ENCODE data around the gene CCDC192.

DNA sequence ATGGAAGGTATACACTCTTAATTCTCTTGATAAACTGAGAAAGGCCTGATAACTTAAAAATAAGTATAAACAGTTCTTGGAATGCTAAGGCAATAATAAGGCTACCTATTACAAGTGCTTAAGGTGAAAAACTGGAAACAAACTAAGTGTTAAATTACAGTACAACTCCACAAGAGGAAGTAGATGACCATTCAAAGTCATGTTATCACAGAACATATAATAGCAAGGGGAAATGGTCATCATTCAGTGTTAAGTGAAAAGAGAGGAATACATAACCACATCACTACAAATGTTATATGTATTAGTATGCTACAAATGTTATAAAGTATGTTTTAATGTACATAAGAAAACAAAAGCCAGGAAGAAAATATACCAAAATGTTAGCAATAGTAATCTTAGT lies 135.9 kb downstream of the CCDC192 start:
- TF ChIP-seq, protein P1, sequence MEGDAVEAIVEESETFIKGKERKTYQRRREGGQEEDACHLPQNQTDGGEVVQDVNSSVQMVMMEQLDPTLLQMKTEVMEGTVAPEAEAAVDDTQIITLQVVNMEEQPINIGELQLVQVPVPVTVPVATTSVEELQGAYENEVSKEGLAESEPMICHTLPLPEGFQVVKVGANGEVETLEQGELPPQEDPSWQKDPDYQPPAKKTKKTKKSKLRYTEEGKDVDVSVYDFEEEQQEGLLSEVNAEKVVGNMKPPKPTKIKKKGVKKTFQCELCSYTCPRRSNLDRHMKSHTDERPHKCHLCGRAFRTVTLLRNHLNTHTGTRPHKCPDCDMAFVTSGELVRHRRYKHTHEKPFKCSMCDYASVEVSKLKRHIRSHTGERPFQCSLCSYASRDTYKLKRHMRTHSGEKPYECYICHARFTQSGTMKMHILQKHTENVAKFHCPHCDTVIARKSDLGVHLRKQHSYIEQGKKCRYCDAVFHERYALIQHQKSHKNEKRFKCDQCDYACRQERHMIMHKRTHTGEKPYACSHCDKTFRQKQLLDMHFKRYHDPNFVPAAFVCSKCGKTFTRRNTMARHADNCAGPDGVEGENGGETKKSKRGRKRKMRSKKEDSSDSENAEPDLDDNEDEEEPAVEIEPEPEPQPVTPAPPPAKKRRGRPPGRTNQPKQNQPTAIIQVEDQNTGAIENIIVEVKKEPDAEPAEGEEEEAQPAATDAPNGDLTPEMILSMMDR (conservative IDR thresholded peaks at IDR 0.05; ENCODE audit: low read depth in 2 of 2): no peak
- TF ChIP-seq ZNF114 (CRISPR knock-in tag; IDR thresholded peaks at IDR 0.05): no peak
- TF ChIP-seq EZH2 (IDR thresholded peaks at IDR 0.05; ENCODE audit: low read depth, unreplicated experiment): no peak
- TF ChIP-seq, protein P2, sequence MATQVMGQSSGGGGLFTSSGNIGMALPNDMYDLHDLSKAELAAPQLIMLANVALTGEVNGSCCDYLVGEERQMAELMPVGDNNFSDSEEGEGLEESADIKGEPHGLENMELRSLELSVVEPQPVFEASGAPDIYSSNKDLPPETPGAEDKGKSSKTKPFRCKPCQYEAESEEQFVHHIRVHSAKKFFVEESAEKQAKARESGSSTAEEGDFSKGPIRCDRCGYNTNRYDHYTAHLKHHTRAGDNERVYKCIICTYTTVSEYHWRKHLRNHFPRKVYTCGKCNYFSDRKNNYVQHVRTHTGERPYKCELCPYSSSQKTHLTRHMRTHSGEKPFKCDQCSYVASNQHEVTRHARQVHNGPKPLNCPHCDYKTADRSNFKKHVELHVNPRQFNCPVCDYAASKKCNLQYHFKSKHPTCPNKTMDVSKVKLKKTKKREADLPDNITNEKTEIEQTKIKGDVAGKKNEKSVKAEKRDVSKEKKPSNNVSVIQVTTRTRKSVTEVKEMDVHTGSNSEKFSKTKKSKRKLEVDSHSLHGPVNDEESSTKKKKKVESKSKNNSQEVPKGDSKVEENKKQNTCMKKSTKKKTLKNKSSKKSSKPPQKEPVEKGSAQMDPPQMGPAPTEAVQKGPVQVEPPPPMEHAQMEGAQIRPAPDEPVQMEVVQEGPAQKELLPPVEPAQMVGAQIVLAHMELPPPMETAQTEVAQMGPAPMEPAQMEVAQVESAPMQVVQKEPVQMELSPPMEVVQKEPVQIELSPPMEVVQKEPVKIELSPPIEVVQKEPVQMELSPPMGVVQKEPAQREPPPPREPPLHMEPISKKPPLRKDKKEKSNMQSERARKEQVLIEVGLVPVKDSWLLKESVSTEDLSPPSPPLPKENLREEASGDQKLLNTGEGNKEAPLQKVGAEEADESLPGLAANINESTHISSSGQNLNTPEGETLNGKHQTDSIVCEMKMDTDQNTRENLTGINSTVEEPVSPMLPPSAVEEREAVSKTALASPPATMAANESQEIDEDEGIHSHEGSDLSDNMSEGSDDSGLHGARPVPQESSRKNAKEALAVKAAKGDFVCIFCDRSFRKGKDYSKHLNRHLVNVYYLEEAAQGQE (IDR thresholded peaks at IDR 0.05; ENCODE audit: unreplicated experiment): no peak
- no peak for TF ChIP-seq POLR2AphosphoS5 (IDR thresholded peaks at IDR 0.05; ENCODE audit: low read depth)
- no peak for TF ChIP-seq JUNB (IDR thresholded peaks at IDR 0.05; ENCODE audit: unreplicated experiment)
